WERI-Rb-1 (cell line): ENCODE measurements around the gene RIC3.

Experiments used
- DNase-seq: peaks from one replicate; pipeline ENCODE4 v3.0.0-alpha.2; 2020
- H3K27ac ChIP-seq: fragments of 250-450 bp; sonication (Bioruptor Pico); 2 replicates; pipeline ENCODE4 v1.5.1; 2020; ENCODE audit warnings: mild to moderate bottlenecking, moderate library complexity
- H3K27me3 ChIP-seq: fragments of 250-450 bp; sonication (Bioruptor Pico); 2 replicates; pipeline ENCODE4 v1.5.1; 2021; ENCODE audit warnings: mild to moderate bottlenecking, low read depth, moderate library complexity; ENCODE audit not compliant: insufficient read depth, severe bottlenecking
- H3K36me3 ChIP-seq: fragments of 250-450 bp; sonication (Bioruptor Pico); 2 replicates; pipeline ENCODE4 v1.5.1; 2020; ENCODE audit warnings: mild to moderate bottlenecking, moderate library complexity
- H3K4me3 ChIP-seq: 2 replicates; pipeline ENCODE4 v1.5.1; 2011; ENCODE audit warnings: low read depth, mild to moderate bottlenecking, control low read depth, low read length
- H3K9me3 ChIP-seq: fragments of 250-450 bp; sonication (Bioruptor Pico); 2 replicates; pipeline ENCODE4 v1.5.1; 2021; ENCODE audit warnings: mild to moderate bottlenecking, moderate library complexity; ENCODE audit not compliant: severe bottlenecking
- CTCF ChIP-seq: IDR thresholded peaks from 2 replicates; pipeline ENCODE4 v1.5.1; 2011; ENCODE audit warnings: low read depth, mild to moderate bottlenecking, control low read depth, inconsistent platforms, low read length

Gene RIC3

DNA sequence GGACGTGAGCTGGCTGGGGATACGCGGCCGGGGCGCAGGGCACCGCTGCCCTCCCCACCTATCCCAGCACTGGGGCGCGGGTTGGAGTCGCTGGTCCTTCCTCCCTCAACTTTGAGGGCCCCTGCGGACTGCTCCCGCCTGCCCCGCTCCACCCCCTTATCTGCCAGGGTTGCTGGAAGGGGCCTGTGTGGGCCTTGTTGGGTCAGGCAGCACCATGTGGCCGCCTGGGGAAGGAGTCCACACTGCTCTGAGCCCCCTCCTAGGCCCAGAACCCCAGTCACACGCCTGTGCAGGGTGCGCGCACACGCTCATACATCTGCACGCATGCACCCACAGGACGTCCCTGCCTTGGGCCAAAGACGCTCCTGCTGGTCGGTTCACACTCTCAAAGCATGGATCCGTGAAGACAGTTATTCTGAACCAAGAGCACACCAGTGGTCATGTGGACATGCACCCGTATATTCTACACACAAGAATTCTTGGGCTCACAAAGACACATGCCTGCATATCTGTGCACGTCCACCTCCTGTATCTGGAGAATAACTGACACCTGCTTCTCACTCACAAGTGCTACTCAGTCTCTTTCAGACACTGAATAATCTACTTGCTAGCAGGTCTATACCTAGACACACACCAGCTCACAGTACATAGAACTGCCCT, 87.1 kb downstream of the RIC3 start:
- Histone ChIP-seq H3K36me3 (no peaks in the 10 kb centered on the region), H3K9me3 (no peaks in the 10 kb centered on the region), H3K27ac (no peak overlapping the region), H3K4me3 (no peak overlapping the region), H3K27me3 (no peaks in the 10 kb centered on the region)
- DNase-seq = no peak
- TF ChIP-seq CTCF = no peak

DNA sequence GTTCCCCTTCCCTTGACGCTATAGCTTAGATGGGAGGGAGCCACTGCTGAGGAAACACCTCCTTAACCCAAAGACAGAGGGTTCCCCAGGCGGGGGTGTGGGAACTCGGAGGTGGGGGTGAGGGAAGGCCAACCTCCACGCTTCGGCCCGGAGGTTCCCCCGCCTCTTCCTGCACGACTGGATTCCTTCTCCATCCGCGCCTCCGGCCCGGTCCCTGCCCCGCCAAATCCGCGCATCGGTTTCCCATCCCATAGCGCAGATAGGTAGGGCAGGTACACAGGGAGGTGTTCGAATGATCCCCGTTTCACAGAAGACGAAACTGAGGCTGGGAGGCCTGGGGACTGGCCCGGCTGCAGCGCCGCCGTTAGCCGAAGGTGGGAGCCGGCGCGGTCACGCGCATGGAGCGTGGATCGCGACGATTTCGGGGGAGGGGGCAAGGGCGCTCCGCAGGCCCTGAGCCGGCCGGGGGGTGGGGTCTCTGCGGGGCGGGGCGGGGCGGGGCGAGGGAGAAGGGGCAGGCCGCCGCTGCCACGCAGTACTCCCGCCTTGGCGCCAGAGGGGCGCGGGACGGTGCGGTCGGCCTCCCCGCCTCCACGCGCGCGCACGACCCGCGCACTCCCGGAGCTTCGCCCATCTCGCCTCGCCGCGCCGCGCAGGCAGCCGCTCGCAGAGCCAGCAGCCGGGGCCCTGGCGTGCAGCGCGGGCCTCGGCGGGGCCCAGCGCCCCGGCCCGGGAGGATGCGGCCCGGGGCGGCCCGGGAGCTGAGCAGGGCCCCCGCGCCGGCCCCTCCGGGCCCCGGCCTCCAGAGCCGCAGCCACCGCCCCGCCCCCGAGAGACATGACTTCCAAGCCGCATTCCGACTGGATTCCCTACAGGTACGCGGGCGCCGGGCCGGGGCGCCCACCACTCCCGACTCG, 87.9 kb downstream of the RIC3 start, which contains the start of gene TUB:
TSS of gene TUB (plus strand) at position 538 of the 917 bp plus-strand sequence. CDS start at position 838, 300 bp downstream.
- no peaks in the 10 kb centered on the region for H3K9me3 ChIP-seq
- H3K27me3 ChIP-seq = no peaks in the 10 kb centered on the region
- H3K27ac ChIP-seq = no peak within 1 kb of the TSS
- no peak for DNase-seq
- H3K4me3 ChIP-seq = no peak within 1 kb of the TSS
- no peaks in the 10 kb centered on the region for H3K36me3 ChIP-seq
- TF ChIP-seq CTCF = no peak

DNA sequence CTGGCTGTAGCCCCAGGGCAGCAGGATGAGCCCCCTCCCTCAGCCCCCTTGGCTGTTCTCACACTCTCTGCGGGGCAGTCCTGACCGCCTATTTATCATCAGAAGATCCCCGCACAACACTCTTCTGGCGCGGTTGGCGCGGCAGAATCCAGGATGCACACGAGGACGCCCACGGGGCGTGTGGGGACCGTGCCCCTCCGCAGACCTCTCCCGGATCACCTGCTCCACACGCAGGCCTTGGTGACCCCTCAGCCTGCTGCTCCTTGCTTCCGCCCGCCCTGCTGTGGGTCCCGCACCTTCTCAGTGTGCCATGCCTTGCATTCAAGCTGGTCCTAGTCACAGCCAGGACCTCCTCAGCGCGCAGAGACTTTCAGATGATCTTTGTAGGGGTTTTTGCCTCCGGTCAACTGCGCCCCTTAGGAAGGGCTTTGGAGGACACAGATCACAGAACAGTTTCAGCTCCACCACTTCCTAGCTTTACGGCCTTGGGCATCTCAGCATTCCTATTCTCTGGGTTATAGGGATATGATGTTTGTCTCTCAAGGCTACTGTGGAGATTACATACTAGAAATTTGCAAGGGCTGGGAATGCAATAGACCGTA, 88.7 kb downstream of the RIC3 start:
- no peak for TF ChIP-seq CTCF
- H3K4me3 ChIP-seq = no peak overlapping the region
- no peaks in the 10 kb centered on the region for H3K27me3 ChIP-seq

GRCh38 chr11:8079111-8079675, 89.6 kb downstream of the RIC3 start:
- Histone ChIP-seq H3K27ac (no peak overlapping the region), H3K36me3 (no peaks in the 10 kb centered on the region), H3K27me3 (no peaks in the 10 kb centered on the region), H3K4me3 (no peak overlapping the region), H3K9me3 (no peaks in the 10 kb centered on the region)
- DNase-seq = no peak
- no peak for TF ChIP-seq CTCF

More for the DNA sequence above, 88.7 kb downstream of the RIC3 start:
- no peaks in the 10 kb centered on the region for H3K9me3 ChIP-seq
- DNase-seq = no peak
- no peaks in the 10 kb centered on the region for H3K36me3 ChIP-seq
- no peak overlapping the region for H3K27ac ChIP-seq

DNA sequence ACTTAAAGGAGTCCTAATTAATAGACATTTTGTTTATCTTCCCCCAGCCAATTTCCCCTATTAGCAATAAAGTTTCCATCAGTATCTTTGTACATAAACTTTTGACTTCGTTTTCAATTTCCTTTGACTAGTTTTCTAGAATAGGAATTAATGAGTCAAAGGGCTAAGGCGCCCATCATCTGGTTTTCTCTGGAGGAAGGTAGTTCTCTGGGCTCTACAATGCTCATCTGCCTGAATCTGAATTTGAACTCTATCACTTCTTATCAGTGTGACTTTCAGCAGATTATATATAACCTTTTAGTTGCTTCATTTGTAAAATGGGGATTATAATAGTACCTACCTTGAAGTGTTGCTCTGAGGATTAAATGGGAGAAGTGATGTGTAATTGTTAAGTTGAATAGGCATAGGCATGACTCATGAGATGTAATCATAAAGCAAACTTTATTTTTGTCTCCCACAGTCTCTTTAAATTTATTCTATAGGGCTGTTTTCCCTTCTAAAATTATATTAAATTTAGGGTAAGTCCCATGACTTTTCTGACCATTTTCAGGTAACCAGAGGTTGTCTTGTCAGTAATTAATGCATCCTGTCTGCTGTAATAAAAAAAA, 93.6 kb downstream of the RIC3 start:
- Histone ChIP-seq H3K36me3 (no peaks in the 10 kb centered on the region), H3K27me3 (no peaks in the 10 kb centered on the region), H3K27ac (no peak overlapping the region), H3K4me3 (no peak overlapping the region), H3K9me3 (no peaks in the 10 kb centered on the region)
- no peak for DNase-seq
- no peak for TF ChIP-seq CTCF
